ENCODE results near the gene ZNF750.
"Not testable (repeated sequence)": the region's sequence is repeated elsewhere in the genome, so short reads cannot be mapped to it uniquely, and the experiment has no call there.

ZNF750 gene

GRCh38 chr17:82790391-82790790 lies 49.4 kb downstream of the ZNF750 start:
- no peak for DNase-seq

DNA sequence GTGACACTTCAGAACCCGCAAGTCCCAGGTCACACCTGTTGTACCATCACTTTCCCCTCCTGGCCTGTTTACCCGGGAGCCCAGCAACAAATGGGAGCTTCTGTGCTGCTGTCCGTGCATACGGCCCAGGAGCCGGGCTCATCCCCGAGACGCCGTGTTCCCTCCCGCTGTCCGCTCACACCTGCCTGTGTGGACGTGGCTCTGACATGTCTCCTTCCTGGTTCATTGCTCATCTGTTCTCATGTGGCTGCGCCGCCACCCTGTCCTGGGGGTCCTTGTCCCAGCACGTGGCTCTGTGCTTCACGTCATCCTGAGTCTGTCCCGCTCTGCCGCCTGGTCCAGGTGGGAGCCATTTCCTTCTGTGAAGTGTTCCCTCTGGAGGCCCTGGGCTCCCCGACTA lies 50.0 kb downstream of the ZNF750 start:
- DNase-seq, result no peak

GRCh38 chr17:82789051-82789592 lies 50.7 kb downstream of the ZNF750 start:
- no peak for DNase-seq

DNA sequence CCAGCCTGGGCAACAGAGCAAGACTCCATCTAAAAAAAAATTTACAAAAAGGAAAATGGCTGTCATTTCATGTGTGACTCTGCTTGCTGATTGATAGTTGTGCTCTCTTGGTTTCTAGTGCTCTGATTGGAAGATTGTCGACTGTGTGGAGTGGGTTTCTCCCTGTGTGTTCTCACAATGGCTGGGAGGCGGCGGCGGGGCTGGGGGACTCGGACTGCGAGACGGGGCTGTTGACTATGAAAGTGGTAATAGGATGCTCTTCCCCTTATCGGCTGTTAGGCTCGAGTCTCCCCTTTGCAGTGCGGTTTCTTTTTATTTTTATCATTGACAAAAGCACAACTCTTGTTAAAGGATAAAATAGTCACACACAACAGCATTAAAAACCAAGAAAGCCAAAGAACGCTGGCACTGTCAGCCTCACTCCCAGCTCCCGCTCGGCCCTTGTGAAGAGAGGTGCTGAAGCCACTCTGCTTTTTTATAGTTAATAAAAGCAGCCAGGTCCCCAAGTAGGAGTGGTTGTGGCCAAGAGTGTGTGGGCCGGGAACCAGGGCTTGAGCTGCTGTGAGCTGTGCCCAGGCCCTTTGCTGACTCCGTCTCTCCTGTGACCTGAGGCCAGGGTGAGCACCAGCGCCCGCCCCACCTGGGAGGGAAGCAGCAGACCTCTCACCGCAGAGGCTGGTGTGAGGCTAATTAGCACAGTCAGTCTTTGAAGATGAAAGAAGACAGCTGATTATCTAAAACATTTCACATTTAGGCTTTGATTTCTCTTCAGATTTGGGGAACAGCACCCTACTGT lies 51.4 kb downstream of the ZNF750 start:
- no peak for DNase-seq

- DNase-seq, result no peak
These were observed 52.6 kb downstream of the ZNF750 start for GRCh38 chr17:82787081-82787848.

GRCh38 chr17:82786427-82786826 lies 53.4 kb downstream of the ZNF750 start:
- DNase-seq, result no peak

GRCh38 chr17:82785581-82785980 lies 54.2 kb downstream of the ZNF750 start:
- DNase-seq, result not testable (repeated sequence)

DNA sequence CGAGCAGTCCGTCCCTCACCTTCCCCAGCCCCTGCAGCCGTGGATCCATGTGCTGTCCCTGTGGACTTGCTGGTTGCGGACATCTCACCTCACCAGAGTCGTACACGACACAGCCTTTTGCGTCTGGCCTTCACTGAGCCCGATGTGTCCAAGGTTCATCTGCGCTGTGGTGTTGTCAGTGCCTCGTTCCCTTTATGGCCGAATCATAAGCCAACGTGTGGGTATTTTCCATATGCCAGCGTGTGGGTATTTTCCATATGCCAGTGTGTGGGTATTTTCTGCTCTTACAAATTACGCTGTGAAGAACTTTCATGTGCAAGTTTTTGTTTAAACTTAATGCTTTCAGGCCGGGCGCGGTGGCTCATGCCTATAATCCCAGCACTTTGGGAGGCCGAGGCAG lies 56.3 kb downstream of the ZNF750 start:
- no peak for DNase-seq

DNA sequence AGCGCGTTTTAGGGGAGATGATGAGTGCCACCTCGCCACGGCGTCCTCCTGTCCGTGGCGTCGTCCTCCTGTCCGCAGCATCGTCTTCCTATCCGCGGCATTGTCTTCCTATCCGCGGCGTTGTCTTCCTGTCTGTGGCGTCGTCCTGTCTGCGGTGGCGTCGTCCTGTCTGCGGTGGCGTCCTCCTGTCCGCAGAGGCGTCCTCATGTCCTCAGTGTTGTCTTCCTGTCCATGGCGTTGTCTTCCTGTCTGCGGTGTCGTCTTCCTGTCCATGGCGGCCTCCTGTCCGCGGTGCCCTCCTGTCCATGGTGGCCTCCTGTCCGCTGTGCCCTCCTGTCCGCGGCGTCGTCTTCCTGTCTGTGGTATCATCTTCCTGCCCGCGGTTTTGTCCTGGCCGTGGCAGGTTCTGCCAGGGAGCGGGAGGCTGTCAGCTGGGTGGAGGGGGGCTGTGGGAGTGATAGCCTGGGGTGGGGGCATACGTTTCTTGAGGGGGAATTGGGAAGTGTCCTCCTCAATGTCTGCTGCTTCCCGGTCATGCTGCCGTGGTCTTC lies 57.1 kb downstream of the ZNF750 start:
- DNase-seq, result no peak

- peak; percentile 51 for DNase-seq
These were observed 57.9 kb downstream of the ZNF750 start for GRCh38 chr17:82781894-82782274.

DNA sequence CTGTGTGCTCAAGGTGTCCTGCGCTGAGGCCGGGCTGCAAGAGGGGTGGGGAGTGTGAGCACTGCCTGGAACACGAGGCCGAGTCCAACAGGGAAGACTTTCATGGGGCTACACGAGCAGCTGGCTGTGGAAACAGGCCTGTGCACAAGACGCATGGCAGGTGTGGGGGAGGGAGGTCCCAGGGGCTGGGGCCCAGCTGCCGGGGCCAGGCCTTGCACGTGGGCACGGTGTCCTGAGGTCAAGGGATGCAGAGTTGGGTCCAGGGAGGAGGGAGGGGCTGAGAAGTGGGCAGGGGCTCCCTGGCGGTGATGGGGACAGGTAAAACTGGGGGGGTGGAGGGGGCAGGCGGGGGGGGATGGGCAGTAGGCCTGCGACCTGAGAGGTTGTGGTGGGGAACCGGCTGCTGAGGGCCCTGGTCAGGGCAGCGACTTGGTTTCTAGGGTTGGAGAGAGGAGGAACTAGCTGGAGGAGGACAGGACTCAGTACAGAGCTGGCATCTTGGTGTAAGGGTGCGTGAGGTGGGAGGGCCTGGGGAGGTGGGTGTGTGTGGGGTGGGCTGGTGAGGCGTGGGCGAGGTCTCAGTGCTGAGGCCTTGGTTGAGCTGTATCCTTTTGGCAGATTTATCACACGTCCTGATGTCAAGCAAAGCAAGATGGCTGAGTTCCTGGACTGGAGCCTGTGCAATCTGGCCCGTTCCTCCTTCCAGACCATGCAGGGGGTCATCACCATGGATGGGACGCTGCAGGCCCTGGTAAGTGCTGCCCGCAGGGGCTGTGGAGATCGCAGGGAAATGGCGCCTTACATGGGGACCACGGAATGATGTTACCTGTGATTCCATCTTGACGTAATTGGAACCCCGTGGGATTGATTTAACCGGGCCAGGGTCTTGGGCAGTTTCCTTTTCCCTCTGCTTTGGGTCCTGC lies 58.6 kb downstream of the ZNF750 start:
- DNase-seq, result no peak

- no peak for DNase-seq
These were observed 59.6 kb downstream of the ZNF750 start for GRCh38 chr17:82780195-82780594.

DNA sequence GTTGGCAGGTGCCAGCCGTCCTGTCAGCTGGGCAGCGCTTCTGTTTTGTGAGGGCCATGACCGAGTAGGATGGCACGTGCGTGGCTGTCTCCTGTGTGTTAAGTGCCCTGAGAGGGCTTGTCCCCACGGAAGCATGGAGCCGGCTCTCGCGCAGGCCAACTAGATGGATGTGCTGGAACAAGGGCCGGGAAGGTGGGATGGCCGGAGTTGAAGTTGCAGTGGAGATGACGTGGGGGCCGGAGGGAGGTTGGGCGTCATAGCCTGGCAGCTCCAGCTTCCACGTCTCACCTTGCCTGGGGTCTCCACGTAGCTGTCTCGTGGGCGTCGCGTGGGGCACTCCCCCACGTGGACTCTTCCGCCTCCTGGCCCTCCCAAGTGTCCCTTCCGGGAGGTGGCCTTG lies 60.3 kb downstream of the ZNF750 start:
- no peak for DNase-seq

Data from SIG-M5 (cell line).